Panc1 (cell line): ENCODE measurements around the gene EIF2B2. TPM values are rescaled to one million over a fixed set of nuclear protein-coding genes. Genes with fewer than 3 reads are reported as not detected.

Experiments used
- ATAC-seq: fragments of 200-7000 bp; cut with Tn5 transposase; 2 replicates; pipeline ENCODE4 v1.9.1; 2020; ENCODE audit warnings: mild to moderate bottlenecking, moderate library complexity
- BruUV-seq: library from RNA; stranded (reverse); fragments of 400-500 nt; replicated peaks from 2 replicates; lab custom pipeline; 2021; lab: Mats Ljungman, UMichigan
- CTCF ChIA-PET: fragments of 300-600 bp; sonication (Branson Sonifier 250); formaldehyde crosslinking; loops from one replicate; lab custom pipeline; 2022; ENCODE audit warnings: antibody characterized with exemption; lab: Charles Lee
- POLR2A ChIA-PET: fragments of 300-600 bp; sonication (Branson Sonifier 250); formaldehyde crosslinking; loops from one replicate; lab custom pipeline; 2022; ENCODE audit warnings: antibody characterized with exemption; lab: Charles Lee
- DNase-seq: peaks from one replicate; pipeline ENCODE4 v3.0.0-alpha.2; 2010; ENCODE audit warnings: low read depth, low spot score
- H3K27ac ChIP-seq: 2 replicates; pipeline ENCODE4 v1.5.1; 2011; ENCODE audit warnings: mild to moderate bottlenecking, low read length, inconsistent platforms
- H3K27me3 ChIP-seq: fragments of 200-500 bp; sonication (Bioruptor generic); 2 replicates; pipeline ENCODE4 v1.6.0; 2014; ENCODE audit warnings: low read length, inconsistent platforms; ENCODE audit not compliant: control insufficient read depth, insufficient read depth
- H3K36me3 ChIP-seq: fragments of 200-500 bp; sonication (Bioruptor generic); 2 replicates; pipeline ENCODE4 v1.5.1; 2014; ENCODE audit warnings: inconsistent platforms, mild to moderate bottlenecking, low read length, moderate library complexity; ENCODE audit not compliant: control insufficient read depth, insufficient read depth
- H3K4me1 ChIP-seq: 2 replicates; pipeline ENCODE4 v1.5.1; 2011; ENCODE audit warnings: inconsistent platforms, mild to moderate bottlenecking, low read length, moderate library complexity; ENCODE audit not compliant: control insufficient read depth, insufficient read depth
- H3K4me3 ChIP-seq, 2 experiments: 2 replicates each; pipeline ENCODE4 v1.5.1; 2011 to 2012; ENCODE audit warnings: low read depth in 2 of 2, low read length in 2 of 2, mild to moderate bottlenecking in 2 of 2, inconsistent platforms in 1 of 2, moderate library complexity in 1 of 2
- H3K9me3 ChIP-seq: fragments of 200-500 bp; sonication (Bioruptor generic); 2 replicates; pipeline ENCODE4 v1.5.1; 2014; ENCODE audit warnings: low read depth, mild to moderate bottlenecking, inconsistent platforms, low read length, moderate library complexity; ENCODE audit not compliant: control insufficient read depth, insufficient read depth
- CTCF ChIP-seq: fragments of 450-650 bp; IDR thresholded peaks from 2 replicates; pipeline ENCODE4 v1.5.1; 2017; ENCODE audit warnings: mild to moderate bottlenecking
- POLR2AphosphoS5 ChIP-seq: IDR thresholded peaks from 2 replicates; pipeline ENCODE4 v1.6.1; 2012; ENCODE audit warnings: mild to moderate bottlenecking, low read depth, low read length, moderate library complexity
- REST ChIP-seq, 2 experiments: IDR thresholded peaks; 2 replicates each; pipeline ENCODE4 v1.6.1; 2011 to 2012; ENCODE audit warnings: low read depth in 2 of 2, control low read depth in 1 of 2, low read length in 1 of 2, mild to moderate bottlenecking in 1 of 2, moderate library complexity in 1 of 2; ENCODE audit not compliant: insufficient read depth in 1 of 2
- SIN3A ChIP-seq: IDR thresholded peaks from 2 replicates; pipeline ENCODE4 v1.6.1; 2012; ENCODE audit warnings: low read depth, mild to moderate bottlenecking, low read length, moderate library complexity, borderline replicate concordance; ENCODE audit not compliant: insufficient read depth
- TCF7L2 ChIP-seq: IDR thresholded peaks from 2 replicates; pipeline ENCODE4 v1.6.1; 2011; ENCODE audit warnings: mild to moderate bottlenecking, low read depth, low read length, inconsistent platforms
- in situ Hi-C: cut with HindIII; loops from 2 replicates; pipeline ENCODE4 v1.10.0; 2016; ENCODE audit warnings: low sequenced_read_pairs, low pct_unique_long_range_greater_than_20kb
- intact Hi-C: fragments of 100-400 bp; cut with micrococcal nuclease; formaldehyde crosslinking; loops from one replicate; pipeline ENCODE4 v1.10.0; 2022; ENCODE audit not compliant: unreplicated experiment
- total RNA-seq: library from RNA; stranded (reverse); gene quantifications from one replicate; pipeline ENCODE4 v1.2.1, GENCODE V29; 2021; ENCODE audit not compliant: unreplicated experiment

Gene EIF2B2
- total RNA-seq, 1 experiment from 2014 or later = 37.5 TPM

GRCh38 chr14:75003250-75004027, 718 bp downstream of the EIF2B2 start:
- Histone ChIP-seq H3K27me3 (no peaks in the 10 kb centered on the region), H3K4me1 (peaks cover 8% of the 10 kb centered on the region; the same call in 1 of the 2 replicates), H3K36me3 (peaks cover 11% of the 10 kb centered on the region), H3K4me3 (peak overlapping the region; percentile 86 to 92), H3K9me3 (no peaks in the 10 kb centered on the region; the same call in 1 of the 2 replicates), H3K27ac (peak overlapping the region; percentile 82)
- no peak for DNase-seq
- no TSS peak for BruUV-seq
- ChIA-PET POLR2A (no interaction called here), CTCF (no interaction called here)
- intact Hi-C loops (loop anchor here (10.0 kb wide), 1 partner anchor 59 kb away; no protein-coding TSS in a partner anchor), in situ Hi-C loops (no loop called here)
- TF ChIP-seq SIN3A = 0 out of 2 replicates have a peak, but pooled peaks have one; percentile 24
- no peak for TF ChIP-seq POLR2AphosphoS5
- no peak for TF ChIP-seq REST (IDR thresholded peaks at IDR 0.05; ENCODE audit: insufficient read depth in 1 of 2, low read depth in 2 of 2, low read length in 1 of 2)
- ATAC-seq = peak; percentile 2; the same call in 1 of the 2 replicates

GRCh38 chr14:75005357-75005756, 2.6 kb downstream of the EIF2B2 start:
- Histone ChIP-seq H3K27ac (no peak overlapping the region), H3K27me3 (no peaks in the 10 kb centered on the region), H3K36me3 (peaks cover 13% of the 10 kb centered on the region), H3K4me1 (peaks cover 8% of the 10 kb centered on the region; the same call in 1 of the 2 replicates), H3K9me3 (no peaks in the 10 kb centered on the region; the same call in 1 of the 2 replicates), H3K4me3 (no peak overlapping the region)
- no peak for TF ChIP-seq SIN3A
- no peak for TF ChIP-seq TCF7L2
- TF ChIP-seq POLR2AphosphoS5 = no peak
- TF ChIP-seq CTCF = no peak
- no peak for TF ChIP-seq REST (IDR thresholded peaks at IDR 0.05; ENCODE audit: insufficient read depth in 1 of 2, low read depth in 2 of 2, low read length in 1 of 2)
- DNase-seq = no peak
- TSS peak; percentile 38 for BruUV-seq
- ChIA-PET CTCF (no interaction called here), POLR2A (interaction anchor here (0.5 kb wide), 1 partner anchor 239 kb away, joined by 4 read pairs; no protein-coding TSS in a partner anchor)
- in situ Hi-C loops = no loop called here
- intact Hi-C loops = loop anchor here (10.0 kb wide), 1 partner anchor 61 kb away; no protein-coding TSS in a partner anchor
- no peak for ATAC-seq
